Measurements from ENCODE around the gene CHRNA4. TPM values are rescaled to one million over a fixed set of nuclear protein-coding genes. Genes with fewer than 3 reads are reported as not detected.

CHRNA4 gene
- total RNA-seq, 1 donor from 2014 or later, result 0.16 TPM

DNA sequence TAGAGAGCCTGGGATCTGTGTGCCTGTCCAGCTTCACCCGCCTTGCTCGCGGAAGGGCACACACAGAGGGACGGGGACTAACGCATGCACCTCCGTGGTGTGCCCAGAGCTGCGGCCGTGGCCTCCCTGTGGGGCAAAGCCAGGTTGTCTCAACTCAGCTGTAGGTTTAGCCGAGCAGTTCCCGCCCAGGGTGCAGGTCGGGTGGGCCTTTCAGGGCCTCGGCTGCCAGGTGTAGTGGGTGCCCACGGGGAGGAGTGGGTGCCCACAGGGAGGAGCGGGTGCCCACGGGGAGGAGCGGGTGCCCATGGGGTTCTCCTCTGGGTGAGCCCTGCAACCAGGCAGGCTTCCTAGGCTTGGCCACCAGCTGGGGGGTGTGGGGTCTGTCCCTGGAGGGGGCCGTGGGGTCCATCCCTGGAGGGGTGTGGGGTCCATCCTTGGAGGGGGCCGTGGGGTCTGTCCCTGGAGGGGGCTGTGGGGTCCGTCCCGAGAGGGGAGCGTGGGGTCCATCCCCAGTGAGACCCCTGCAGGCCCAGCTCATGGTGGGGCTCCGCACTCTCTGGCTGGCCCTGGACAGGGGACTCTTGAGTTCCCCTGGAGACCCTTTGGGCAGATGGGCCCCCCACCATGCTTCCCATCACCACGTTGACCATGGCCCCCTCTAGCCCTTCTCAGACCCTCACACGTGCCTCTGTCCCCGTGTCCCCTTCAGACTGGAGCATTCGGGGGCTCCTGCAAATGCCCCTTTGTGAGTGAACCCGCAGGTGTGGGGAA is 37.8 kb upstream of the CHRNA4 start:
- no peak for DNase-seq (ENCODE audit: low spot score)
- intact Hi-C loops (cut with DNase I), result no loop called here

DNA sequence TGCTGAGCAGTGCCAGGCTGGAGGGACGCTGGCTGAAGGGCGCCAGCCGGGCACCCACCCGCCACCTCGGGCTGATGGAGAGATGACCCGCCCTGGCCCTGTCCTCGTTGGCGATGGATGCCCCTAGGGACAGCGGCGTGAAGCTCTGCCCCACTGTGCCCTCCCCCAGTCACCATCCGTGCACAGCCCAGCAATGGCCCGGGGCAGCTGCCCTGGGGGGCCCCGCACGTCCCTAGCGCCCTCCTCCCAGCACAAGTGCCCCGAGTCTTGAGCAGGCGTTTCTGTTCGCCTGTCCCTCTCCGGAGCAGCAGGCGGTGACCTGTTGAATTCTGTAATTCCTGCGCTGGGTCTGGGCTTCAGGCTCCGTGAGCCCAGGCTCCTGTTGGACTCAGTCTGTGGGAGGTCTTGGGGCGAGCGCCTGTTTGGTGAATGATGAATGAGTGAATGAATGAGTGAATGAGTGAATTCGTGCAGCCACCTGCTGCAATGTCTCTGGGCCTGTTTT is 36.8 kb upstream of the CHRNA4 start:
- no peak for DNase-seq (ENCODE audit: low spot score)
- intact Hi-C loops (cut with DNase I), result no loop called here

DNA sequence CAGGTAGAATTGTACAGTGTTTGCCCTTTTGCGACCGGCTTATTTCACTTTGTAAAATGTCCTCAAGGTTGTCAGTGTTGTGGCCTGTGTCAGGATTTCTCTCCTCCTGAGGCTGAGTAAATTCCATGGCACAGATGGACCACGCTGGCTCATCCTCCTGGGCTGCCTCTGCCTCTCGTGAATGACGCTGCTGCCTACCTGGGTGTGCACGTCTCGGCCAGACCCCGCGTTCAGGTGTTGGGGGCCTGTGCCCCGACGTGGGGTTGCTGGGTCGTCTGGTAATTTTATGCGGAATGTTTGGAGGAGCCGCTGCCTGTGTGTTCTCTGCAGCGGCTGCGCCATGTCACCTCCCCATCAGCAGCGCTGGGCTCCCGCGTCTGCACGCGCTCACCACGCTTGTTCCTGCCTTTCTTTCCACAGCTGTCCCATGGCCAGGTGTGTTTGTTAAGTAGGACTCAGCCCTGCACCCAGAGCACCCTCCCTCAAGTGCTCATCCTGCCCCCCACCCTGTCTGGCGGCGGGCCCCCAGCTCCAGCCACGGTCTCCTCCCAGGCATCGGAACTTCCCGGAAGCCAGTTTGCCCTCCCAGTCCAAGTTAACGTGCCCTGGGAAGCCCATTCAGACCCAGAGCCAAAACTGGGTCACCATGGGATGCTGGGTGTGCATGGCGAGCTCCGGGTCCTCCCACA is 36.1 kb upstream of the CHRNA4 start:
- no peak for DNase-seq (ENCODE audit: low spot score)
- intact Hi-C loops (cut with DNase I), result no loop called here

DNA sequence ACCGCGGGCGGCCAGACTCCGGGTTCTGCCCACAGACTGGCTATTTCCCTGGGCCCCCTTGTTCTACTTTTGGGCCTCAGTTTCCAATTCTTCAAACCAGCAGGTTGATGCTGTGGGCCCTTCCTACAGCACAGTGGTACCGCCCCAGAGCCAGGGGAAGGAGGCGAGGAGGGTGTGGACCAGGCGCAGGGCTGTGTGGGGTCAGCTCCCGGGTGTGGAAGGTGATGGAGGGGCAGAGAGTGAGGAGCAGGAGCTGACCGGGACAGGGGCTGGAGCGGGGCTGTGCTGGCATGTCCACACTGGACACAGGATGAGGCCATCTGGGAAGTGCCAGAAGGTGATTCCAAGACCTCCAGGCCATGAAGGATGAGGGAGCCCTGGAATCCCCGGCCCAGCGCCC is 35.2 kb upstream of the CHRNA4 start:
- intact Hi-C loops (cut with DNase I), result no loop called here
- DNase-seq (ENCODE audit: low spot score), result no peak

DNA sequence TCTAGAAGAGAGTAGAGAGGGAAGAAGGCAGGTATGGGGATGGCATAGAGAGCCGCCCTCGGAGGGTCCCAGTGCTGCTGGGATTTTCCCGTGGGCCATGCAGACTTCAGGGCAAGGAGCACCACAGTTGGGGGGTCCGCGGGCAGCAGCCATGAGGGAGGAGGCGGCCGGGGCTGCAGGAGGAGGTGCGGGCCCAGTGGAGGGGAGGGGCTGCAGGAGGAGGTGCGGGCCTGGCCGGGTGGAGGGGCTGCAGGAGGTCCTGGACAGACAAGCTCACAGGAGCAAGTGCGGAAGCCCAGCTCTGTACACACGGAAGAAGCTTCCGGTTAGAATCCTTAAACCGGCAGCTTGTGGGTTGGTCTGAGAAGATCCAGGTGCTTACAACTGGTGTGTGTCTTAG is 34.6 kb upstream of the CHRNA4 start:
- DNase-seq (ENCODE audit: low spot score), result no peak
- intact Hi-C loops (cut with DNase I), result no loop called here

DNA sequence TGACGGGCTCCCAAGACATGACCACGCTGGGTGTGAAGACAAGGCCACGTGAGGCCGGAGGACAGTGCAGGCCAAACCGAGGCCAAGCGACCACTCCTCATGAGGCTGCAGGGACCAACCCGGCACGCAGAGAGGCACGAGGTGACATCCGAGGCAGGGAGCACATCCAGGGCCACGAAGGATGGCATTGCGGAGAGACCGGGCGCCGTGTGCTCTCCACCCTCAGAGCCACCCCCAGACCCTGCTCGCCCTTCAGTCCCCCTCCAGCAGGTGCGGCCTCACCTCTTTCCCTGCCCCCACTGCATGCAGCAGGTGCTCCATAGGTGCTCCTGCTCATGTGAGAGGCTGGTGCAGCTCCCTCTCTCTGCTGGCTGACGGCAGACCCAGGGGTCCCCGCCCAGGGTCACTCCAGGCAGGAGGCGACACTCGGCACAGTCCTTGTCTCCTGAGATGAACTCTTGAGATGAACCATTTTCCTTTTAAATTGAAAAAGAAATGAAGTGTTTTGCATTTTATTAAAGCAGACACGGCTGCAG is 33.8 kb upstream of the CHRNA4 start:
- intact Hi-C loops (cut with DNase I), result no loop called here
- no peak for DNase-seq (ENCODE audit: low spot score)

DNA sequence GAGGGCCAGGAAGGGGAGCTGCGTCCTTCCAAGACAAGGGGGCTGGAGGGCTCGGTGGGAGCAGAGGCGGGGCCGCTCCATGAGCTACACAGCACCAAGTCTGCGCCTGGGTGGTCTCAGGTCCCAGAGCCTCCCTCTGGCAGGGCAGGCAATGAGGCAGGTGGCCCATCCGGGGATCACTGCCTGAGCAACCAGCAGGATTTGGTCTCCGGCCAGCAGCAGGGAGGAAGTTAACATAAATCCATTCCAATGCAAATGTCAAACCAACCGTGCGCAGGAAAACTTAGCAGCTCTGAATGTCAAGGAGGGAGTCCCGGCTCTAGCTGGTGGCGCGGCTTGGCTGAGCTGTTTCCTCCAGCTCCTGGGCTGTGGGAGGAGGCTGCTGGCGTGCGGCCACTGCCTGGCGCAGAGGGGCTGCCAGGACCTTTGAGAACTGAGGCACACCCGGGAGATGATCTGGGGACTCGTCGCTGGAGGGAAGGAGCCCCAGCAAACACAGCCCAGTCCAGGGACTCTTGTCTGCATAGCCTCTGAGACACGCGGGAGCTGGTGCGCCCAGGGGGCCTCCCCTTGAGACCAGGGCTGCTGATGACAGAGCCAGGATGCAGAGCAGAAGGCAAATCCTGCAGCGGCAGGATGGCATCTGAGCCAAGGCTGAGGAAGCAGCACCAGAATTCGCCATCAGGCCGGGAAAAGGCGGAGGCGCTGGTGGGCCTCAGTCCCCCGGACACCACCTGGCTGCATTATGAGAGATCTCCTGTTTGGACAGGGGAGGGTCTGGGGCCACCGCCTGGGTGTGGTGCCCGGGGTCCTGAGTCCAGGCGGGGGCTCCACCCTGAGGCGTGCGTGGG is 33.1 kb upstream of the CHRNA4 start:
- intact Hi-C loops (cut with DNase I), result no loop called here
- no peak for DNase-seq (ENCODE audit: low spot score)

DNA sequence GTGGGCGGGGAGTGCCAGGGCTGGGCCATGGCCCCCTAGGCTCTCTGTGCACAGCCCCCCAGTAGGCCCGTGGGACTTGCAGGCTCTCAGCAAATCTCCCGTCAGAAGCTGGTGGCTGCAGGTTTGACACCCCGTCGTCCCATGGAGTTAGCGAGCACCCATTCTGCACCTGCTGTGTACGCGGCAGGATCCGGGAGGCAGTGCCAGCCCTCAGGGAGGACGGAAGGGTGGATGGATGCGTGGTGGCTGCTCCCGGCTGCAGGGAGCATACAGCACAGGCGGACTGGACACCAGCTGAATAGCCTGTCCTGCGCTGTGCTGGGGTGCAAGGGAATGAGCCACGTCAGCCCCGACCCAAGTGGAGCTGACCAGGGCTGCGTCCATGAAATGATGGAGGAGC is 32.4 kb upstream of the CHRNA4 start:
- DNase-seq (ENCODE audit: low spot score), result no peak
- intact Hi-C loops (cut with DNase I), result no loop called here

DNA sequence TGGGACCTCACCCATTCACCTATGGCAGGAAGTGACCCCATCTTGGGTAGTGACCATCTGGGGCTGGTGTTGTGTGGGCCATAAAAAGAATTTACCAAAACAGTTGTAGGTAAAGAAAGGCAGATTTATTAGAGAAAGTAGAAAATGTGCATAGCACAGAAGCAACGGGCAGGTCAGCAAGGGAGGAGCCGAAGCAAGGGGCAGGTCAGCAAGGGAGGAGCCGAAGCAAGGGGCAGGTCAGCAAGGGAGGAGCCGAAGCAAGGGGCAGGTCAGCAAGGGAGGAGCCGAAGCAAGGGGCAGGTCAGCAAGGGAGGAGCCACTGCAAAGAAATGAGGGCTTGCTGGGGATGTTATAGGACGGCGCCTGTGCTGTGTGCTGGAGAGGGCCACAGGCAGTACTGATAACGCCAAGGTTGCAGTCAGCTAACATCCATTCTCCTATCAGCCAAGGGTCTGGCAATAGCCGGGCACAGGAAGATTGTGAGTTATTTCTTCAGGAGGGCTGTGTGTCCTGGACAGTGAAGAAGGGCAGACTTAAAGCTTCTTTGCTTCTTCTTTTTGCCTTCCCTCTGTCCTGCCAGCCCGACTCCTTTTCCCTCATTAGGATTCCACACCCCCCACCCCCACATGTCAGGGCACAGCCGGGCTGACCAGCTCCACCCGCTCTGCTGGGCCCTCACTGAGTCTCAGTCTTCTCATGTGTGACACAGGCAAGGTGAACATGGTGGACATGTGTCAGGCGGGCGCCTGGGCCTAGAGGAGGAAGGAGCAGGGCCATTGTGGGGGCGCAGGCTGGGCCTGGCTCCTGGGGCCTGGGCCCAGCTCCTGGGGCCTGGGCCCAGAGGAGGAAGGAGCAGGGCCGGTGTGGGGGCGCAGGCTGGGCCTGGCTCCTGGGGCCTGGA is 31.6 kb upstream of the CHRNA4 start:
- intact Hi-C loops (cut with DNase I), result no loop called here

DNA sequence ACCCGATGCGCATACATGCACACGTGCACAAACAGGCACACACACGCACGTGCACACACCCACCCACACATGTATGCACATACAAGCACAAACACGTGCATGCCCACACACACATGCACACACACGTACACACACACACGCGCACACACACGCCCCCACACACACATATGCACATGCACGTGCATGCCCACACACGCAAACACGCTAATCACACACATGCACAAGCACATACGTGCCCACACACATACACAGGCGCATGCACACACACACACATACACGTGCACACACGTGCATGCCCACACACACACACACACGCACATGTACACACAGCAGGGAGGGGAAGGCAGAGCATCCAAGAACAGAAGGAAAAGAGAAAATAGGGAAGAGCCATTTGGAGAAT is 26.8 kb upstream of the CHRNA4 start:
- intact Hi-C loops (cut with DNase I), result no loop called here
- no peak for DNase-seq (ENCODE audit: low spot score)

More for the DNA sequence above, 31.6 kb upstream of the CHRNA4 start:
- no peak for DNase-seq (ENCODE audit: low spot score)

DNA sequence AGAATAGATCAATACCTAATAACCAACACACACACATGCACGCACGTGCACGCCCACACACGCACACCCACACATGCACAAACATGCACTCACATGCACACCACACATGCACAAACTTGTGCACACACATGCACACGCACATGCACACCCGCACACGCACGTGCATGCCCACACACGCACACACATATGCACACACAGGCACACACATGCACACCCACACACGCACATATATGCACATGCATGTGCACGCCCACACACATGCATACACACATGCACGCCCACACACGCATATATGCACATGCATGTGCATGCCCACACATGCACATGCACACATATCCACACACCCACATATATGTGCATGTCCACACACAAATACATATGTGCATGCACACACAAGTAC is 26.2 kb upstream of the CHRNA4 start:
- intact Hi-C loops (cut with DNase I), result no loop called here
- DNase-seq (ENCODE audit: low spot score), result no peak

DNA sequence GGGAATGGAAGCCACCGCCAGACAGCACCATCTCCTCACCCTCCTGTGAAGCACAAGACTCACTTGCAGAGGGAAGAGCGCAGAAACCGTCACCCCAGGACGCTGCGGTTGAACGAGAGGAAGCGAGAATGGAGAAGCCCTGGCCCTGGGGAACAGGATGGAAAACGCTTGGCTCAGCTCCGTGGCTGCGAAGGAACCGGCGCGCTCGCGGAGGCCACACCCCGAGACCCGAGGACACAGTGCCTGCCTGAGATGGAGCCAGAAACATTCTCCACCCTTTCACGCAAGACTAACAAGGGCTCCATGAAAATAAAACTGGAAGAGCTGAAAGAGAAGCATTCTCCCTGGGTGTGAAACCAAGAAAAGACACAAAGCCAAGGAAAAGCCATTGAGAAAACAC is 25.3 kb upstream of the CHRNA4 start:
- intact Hi-C loops (cut with DNase I), result no loop called here
- DNase-seq (ENCODE audit: low spot score), result no peak

DNA sequence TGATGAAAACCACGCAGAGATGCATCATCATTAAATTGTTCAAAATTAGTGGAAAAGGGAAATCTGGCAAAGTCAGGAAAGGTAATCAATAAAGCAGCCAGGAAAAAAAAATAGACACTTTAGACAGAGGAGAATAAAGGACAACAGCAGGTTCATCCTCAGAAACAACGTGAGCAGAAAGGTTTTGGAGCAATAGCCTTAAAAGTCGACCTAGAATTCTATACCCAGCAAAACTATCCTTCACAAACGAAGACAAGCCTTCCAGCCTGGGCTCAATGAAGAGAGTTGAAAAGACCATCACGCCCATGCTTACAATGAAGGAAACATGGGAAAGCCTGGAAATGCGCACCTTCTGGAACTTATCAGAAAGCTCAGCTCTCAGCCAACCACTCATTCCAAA is 24.7 kb upstream of the CHRNA4 start:
- no peak for DNase-seq (ENCODE audit: low spot score)
- intact Hi-C loops (cut with DNase I), result no loop called here

DNA sequence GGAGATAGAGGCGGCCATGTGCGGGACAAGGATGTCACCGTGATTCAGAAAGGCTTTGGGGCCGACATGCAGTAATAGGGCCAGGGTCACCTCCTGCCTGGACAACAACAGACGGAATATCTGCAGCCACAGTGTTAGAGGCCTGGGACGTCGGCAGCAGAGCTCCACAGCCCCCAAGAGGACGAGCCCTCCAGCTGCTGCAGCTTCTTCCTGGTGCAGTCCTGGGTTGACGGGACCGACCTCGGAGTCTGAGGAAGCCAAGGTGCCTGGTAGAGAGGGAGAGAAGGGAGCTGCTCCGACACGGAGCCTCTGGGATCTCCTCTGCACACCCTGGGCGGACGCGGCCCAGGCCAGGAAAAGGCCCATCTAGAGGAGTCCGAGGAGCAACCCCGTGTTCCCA is 23.2 kb upstream of the CHRNA4 start:
- intact Hi-C loops (cut with DNase I), result no loop called here
- DNase-seq (ENCODE audit: low spot score), result no peak

DNA sequence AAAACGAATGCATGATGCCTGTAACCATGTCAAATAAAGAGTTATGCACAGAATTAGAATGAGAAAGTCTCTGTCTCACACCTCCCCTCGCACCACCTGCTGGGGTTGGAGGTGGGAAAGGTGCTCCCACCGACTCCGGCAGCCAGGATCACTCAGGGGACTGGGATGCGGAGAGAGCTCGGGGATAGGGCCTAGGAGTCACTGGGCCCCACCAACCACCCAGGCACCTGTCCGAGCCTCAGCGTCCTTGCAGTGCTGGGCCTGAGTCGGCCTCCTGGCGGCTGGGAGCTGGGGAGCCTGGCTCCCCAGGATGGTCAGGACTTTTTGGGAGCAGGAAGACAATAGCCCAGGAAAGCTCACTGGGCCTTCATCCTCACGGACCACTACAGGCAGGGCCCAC is 22.4 kb upstream of the CHRNA4 start:
- DNase-seq (ENCODE audit: low spot score), result no peak
- intact Hi-C loops (cut with DNase I), result no loop called here

DNA sequence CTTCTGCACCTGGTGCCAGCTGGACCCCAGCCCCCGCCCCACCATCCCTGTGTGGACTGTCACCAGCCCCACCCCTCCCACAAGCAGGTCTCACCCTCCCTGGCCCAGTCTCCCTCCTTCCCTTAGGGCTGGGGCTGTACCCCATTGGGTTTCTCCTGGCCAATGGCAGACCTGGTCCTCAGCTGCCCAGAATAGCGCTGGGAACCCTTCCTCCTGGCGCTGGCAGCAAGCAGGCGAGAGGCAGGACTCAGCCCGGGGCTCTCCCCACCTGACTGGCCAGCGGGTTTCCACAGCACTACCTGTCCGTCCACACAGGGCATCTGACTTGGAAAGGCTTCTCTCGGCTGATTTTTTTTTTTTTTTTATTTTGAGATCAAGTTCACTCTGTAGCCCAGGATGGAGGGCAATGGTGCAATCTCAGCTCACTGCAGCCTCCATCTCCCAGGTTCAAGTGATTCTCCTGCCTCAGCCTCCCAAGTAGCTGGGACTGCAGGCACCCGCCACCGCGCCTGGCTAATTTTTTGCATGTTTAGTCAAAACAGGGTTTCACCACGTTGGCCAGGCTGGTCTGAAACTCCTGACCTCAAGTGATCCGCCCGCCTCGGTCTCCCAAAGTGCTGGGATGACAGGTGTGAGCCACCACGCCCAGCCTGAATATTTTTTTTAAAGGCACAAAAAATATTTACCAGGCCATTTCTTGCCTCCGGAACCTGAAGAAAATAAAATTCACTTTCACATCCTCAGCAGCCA is 21.6 kb upstream of the CHRNA4 start:
- DNase-seq (ENCODE audit: low spot score), result no peak
- intact Hi-C loops (cut with DNase I), result no loop called here

DNA sequence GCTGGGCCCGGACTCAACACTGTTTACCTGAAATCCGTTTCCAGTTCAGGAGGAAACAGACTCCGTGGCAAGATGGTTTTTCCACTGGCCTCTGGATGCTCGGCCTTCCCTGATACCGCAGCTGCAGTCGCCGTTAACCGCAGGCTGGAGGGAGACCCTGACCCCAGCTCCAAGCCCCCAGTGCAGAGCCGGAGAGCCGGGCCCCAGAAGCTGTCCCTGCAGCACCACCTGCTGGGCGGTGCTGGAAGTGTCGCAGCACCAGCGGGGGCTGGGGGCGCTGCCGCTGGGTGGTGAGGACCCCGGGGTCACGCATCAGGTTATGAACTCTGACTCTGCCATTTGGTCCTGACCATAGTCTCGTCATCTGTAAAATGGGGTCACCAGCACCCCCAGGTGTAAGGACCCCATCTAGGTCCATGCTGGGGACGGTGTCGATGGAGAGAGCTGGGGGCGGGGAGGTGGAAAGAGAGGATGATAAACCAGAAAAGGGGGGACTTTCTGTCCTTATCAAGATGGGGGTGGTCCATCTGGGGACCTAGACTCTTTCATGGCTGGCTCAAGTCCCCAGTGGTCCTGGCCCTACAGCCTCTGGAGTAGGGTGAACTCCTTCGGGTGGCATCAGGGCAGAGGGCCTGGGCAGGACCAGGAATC is 20.8 kb upstream of the CHRNA4 start:
- intact Hi-C loops (cut with DNase I), result loop anchor here (1.0 kb wide), 1 partner anchor 73 kb away; no protein-coding TSS in a partner anchor
- no peak for DNase-seq (ENCODE audit: low spot score)

DNA sequence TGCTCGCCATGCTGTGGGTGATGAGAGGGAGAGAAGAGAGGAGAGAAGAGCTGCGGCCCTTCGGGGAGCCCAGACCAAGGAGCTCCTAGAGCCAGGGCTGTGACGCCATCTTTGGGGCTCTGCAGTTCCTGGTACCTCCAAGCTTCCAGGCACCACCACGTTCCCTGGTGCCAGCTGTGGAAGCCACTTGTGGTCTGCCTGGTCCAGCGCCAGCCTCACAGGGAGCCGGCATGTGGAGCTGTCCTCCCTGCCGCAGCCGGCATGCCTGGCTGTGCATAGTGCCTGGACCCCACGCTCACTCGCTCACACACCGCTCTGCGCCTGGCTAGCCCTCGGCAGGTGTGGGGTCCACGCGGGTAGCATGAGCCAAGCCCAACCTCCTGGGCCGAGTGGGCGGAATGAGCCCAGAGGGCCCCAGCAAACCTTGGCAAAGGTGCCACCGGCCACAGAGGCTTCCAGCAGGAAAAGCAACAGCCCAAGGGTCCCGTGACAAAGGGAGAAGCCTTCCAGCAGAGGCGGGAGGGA is 19.3 kb upstream of the CHRNA4 start:
- no peak for DNase-seq (ENCODE audit: low spot score)
- intact Hi-C loops (cut with DNase I), result no loop called here

Measured in cardiac septum (tissue), 1 donor.